Body of pancreas (tissue), 4 donors: ENCODE results near the gene RBCK1. TPM values are rescaled to one million over a fixed set of nuclear protein-coding genes. Genes with fewer than 3 reads are reported as not detected.
"Not testable (repeated sequence)": the region's sequence is repeated elsewhere in the genome, so short reads cannot be mapped to it uniquely, and the experiment has no call there.

Experiments used
- ATAC-seq: fragments of 150-250 bp; one replicate; pipeline ENCODE4 v1.9.1; 2016
- DNase-seq, 4 donors: peaks; one replicate each; pipeline ENCODE4 v3.0.0-alpha.2; 2019
- H3K27ac ChIP-seq, 4 donors: fragments of 200-600 bp; sonication (generic); 1 replicate in 3 of 4; 2 replicates in 1 of 4; pipeline versions ENCODE4 v1.5.1 to v1.6.1; 2016 to 2019; ENCODE audit warnings: mild to moderate bottlenecking in 1 of 4, mixed read lengths in 1 of 4, moderate library complexity in 1 of 4
- H3K27me3 ChIP-seq, 2 donors: fragments of 200-600 bp; sonication (generic); one replicate each; pipeline ENCODE4 v1.6.0; 2016; ENCODE audit warnings: mild to moderate bottlenecking in 1 of 2
- H3K36me3 ChIP-seq, 2 donors: fragments of 200-600 bp; sonication (generic); replicated peaks in 1 of 2; 2 replicates each; pipeline ENCODE4 v1.5.1; 2016; ENCODE audit warnings: low read depth in 2 of 2; ENCODE audit not compliant: insufficient read depth in 1 of 2
- H3K4me1 ChIP-seq: fragments of 200-600 bp; sonication (generic); one replicate; pipeline ENCODE4 v1.6.0; 2016
- H3K4me3 ChIP-seq, 2 donors: fragments of 200-600 bp; sonication (generic); 1 replicate in 1 of 2; 2 replicates in 1 of 2; pipeline ENCODE4 v1.5.1; 2016 to 2019
- H3K9me3 ChIP-seq, 3 donors: fragments of 200-600 bp; sonication (generic); 1 replicate in 2 of 3; 2 replicates in 1 of 3; pipeline ENCODE4 v1.5.1; 2016
- POLR2A ChIP-seq, 3 donors: fragments of 450-650 bp; IDR thresholded peaks; one replicate each; pipeline ENCODE4 v1.6.1; 2016; ENCODE audit warnings: antibody characterized with exemption in 3 of 3, mild to moderate bottlenecking in 2 of 3
- WGBS, 2 donors: methylation state at CpG; one replicate each; pipeline ENCODE4 v1.1.5; 2017; 5-methylcytosine and 5-hydroxymethylcytosine counted together
- intact Hi-C: fragments of 100-400 bp; cut with DNase I; formaldehyde crosslinking; loops from one replicate; pipeline ENCODE4 v1.15.1; 2023
- total RNA-seq, 2 donors: library from RNA; depleted of rRNA; stranded (reverse); fragments of >200 nt; gene quantifications; one replicate each; pipeline ENCODE4 v1.1.0, GENCODE V29; 2016
- TF ChIP-seq, protein P1 (sequence below), 7 experiments: fragments of 450-650 bp in 4 of 7; fragments of 200-600 bp in 3 of 7; sonication (generic) in 3 of 7; IDR thresholded peaks; one replicate each; pipeline ENCODE4 v1.5.1; 2016 to 2019; ENCODE audit warnings: antibody characterized with exemption in 7 of 7

Gene RBCK1
- total RNA-seq, 2 donors from 2014 or later, result 36.1 to 95.9 TPM

GRCh38 chr20:371755-372542 is 36.1 kb upstream of the RBCK1 start:
- Histone ChIP-seq H3K4me3 (no peak overlapping the region), H3K4me1 (peaks cover 52% of the 10 kb centered on the region), H3K36me3 (no peaks in the 10 kb centered on the region), H3K27me3 (no peaks in the 10 kb centered on the region), H3K27ac (peak overlapping the region; percentile 73 to 84 (median 80)), H3K9me3 (no peaks in the 10 kb centered on the region)
- intact Hi-C loops, result no loop called here
- DNase-seq (peak; percentile 63 to 92 (median 84)), ATAC-seq (peak; percentile 82)
- 54 to 56% methylated on average over 9 to 10 of the region's 10 CpGs for WGBS, 2 donors
- TF ChIP-seq, protein P1, sequence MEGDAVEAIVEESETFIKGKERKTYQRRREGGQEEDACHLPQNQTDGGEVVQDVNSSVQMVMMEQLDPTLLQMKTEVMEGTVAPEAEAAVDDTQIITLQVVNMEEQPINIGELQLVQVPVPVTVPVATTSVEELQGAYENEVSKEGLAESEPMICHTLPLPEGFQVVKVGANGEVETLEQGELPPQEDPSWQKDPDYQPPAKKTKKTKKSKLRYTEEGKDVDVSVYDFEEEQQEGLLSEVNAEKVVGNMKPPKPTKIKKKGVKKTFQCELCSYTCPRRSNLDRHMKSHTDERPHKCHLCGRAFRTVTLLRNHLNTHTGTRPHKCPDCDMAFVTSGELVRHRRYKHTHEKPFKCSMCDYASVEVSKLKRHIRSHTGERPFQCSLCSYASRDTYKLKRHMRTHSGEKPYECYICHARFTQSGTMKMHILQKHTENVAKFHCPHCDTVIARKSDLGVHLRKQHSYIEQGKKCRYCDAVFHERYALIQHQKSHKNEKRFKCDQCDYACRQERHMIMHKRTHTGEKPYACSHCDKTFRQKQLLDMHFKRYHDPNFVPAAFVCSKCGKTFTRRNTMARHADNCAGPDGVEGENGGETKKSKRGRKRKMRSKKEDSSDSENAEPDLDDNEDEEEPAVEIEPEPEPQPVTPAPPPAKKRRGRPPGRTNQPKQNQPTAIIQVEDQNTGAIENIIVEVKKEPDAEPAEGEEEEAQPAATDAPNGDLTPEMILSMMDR (IDR thresholded peaks at IDR 0.05), result no peak
- peak in 1 of 3 donors; percentile 8 for TF ChIP-seq POLR2A (IDR thresholded peaks at IDR 0.05)

DNA sequence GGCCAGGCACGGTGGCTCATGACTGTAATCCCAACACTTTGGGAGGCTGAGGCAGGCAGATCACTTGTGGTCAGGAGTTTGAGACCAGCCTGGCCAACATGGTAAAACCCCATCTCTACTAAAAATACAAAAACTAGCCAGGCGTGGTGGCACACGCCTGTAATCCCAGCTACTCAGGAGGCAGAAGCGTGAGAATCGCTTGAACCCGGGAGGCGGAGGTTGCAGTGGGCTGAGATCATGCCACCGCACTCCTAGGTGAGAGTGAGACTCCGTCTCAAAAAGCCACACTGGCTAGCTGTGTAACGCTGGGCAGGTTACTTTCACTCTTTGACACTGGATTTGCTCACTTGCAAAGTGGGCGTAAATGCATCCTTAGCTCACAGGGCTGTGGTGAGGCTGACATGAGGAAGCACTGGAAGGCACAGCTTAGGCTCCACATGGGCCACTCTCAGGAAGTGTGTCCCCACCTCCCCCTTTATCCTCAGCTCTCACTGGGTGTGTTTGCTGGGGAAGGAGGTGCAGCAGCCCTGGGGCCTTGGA is 35.5 kb upstream of the RBCK1 start:
- ATAC-seq, H3K4me3 ChIP-seq, H3K9me3 ChIP-seq, intact Hi-C loops, H3K27me3 ChIP-seq, H3K36me3 ChIP-seq, DNase-seq: not testable (repeated sequence)
- peaks cover 45% of the 10 kb centered on the region for H3K4me1 ChIP-seq
- 92 to 93% methylated on average over 11 of the region's 11 CpGs for WGBS, 2 donors
- H3K27ac ChIP-seq, result peak overlapping the region; percentile 73 to 83 (median 80)

DNA sequence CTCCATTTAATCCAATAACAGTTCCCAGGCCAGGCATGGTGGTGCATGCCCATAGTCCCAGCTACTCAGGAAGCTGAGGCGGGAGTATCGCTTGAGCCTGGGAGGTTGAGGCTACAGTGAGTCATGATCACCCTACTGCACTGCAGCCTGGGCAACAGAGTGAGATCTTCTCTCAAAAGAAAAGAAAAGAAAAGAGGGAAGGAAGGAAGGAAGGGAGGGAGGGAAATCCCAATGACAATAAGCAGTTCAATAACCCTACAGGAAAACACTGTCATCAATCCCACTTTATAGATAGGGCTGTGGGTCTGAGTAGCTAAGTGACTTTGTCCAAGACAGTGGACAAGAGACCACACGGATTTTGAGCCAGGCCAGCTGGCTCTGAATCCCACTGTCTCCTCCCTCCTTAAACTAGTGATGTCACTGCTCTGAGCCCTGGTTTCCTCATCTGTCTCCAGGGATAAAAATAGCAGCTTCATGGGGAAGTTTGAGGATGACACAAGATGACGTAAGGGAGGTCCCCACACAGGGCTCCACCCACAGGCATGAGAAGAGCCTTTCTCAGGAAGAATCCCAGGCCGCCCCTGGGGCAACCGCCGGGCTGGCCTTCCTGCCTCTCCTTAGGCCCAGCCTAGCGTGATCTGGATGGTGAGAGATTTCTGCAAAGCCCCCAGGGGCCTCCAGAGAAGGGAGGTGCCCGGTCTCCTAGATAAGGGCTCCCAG is 34.8 kb upstream of the RBCK1 start:
- intact Hi-C loops, result no loop called here
- TF ChIP-seq, protein P1 (IDR thresholded peaks at IDR 0.05), result no peak
- TF ChIP-seq POLR2A (IDR thresholded peaks at IDR 0.05), result no peak
- 64 to 83% methylated on average over 5 to 9 of the region's 9 CpGs for WGBS, 2 donors
- H3K27ac ChIP-seq, result peak overlapping the region; percentile 73 to 83 (median 80)
- peaks cover 41% of the 10 kb centered on the region for H3K4me1 ChIP-seq
- no peak overlapping the region for H3K4me3 ChIP-seq
- no peaks in the 10 kb centered on the region for H3K9me3 ChIP-seq
- H3K27me3 ChIP-seq, result no peaks in the 10 kb centered on the region
- peak in 1 of 4 donors; percentile 42 for DNase-seq
- H3K36me3 ChIP-seq, result no peaks in the 10 kb centered on the region
- no peak for ATAC-seq

DNA sequence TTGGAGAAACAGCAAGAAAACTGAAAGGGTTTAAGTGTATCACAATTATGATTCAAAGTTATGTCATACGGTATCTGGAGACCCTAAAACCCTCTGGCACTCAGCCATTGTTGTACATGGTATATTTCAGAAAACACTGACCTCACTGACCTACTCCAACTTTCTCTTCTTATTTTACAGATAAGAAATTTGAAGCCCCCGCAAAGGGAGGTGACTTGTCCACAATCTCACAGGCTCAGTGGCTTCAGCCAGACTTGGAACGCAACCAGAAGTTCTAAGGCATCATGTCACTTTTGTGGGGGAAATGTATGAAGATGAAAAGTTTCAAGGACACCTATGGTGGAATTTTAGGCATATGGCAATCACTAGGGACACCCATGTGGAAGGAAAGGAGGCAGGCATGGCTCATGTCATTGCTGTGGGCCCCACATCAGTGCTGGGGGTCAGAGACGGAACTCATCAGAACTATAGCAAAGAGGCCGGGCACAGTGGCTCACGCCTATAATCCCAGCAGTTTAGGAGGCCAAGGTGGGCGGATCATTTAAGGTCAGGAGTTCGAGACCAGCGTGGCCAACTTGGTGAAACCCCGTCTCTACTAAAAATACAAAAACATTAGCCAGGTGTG is 32.7 kb upstream of the RBCK1 start:
- no peak overlapping the region for H3K4me3 ChIP-seq
- TF ChIP-seq, protein P1 (IDR thresholded peaks at IDR 0.05), result no peak
- TF ChIP-seq POLR2A (IDR thresholded peaks at IDR 0.05), result no peak
- no peaks in the 10 kb centered on the region for H3K27me3 ChIP-seq
- WGBS, 2 donors, result 87 to 88% methylated on average over 10 of the region's 10 CpGs
- no peak for DNase-seq
- no peak overlapping the region for H3K27ac ChIP-seq
- no peak for ATAC-seq
- H3K9me3 ChIP-seq, result no peaks in the 10 kb centered on the region
- H3K36me3 ChIP-seq, result no peaks in the 10 kb centered on the region
- peaks cover 24% of the 10 kb centered on the region for H3K4me1 ChIP-seq
- intact Hi-C loops, result no loop called here

- 27 to 40% methylated on average over 2 of the region's 2 CpGs for WGBS, 2 donors
- TF ChIP-seq POLR2A (IDR thresholded peaks at IDR 0.05), result no peak
- TF ChIP-seq, protein P1 (IDR thresholded peaks at IDR 0.05), result no peak
- H3K27ac ChIP-seq, result no peak overlapping the region
- H3K9me3 ChIP-seq, result no peaks in the 10 kb centered on the region
- no peaks in the 10 kb centered on the region for H3K27me3 ChIP-seq
- H3K4me3 ChIP-seq, result no peak overlapping the region
- H3K4me1 ChIP-seq, result peaks cover 22% of the 10 kb centered on the region
- H3K36me3 ChIP-seq, result no peaks in the 10 kb centered on the region
- DNase-seq (no peak), ATAC-seq (no peak)
- intact Hi-C loops, result no loop called here
Observed at GRCh38 chr20:376089-376488, 32.0 kb upstream of the RBCK1 start.
